NCI-H1417 (cell line): ENCODE results near the gene TEX264.

Experiments used
- DNase-seq, 3 experiments: peaks; one replicate each; lab custom pipeline; 2025; lab: John Stamatoyannopoulos, UW

TEX264 gene

GRCh38 chr3:51692980-51693395, 21.9 kb downstream of the TEX264 start:
- no peak for DNase-seq

GRCh38 chr3:51696954-51697353, 25.9 kb downstream of the TEX264 start:
- DNase-seq = peak in 2 of 3 experiments; percentile 42 to 78

- DNase-seq = peak in 2 of 3 experiments; percentile 35 to 37
Measured at GRCh38 chr3:51698209-51698608, 27.2 kb downstream of the TEX264 start.

- no peak for DNase-seq
Measured at GRCh38 chr3:51700403-51700802, 29.4 kb downstream of the TEX264 start.

DNA sequence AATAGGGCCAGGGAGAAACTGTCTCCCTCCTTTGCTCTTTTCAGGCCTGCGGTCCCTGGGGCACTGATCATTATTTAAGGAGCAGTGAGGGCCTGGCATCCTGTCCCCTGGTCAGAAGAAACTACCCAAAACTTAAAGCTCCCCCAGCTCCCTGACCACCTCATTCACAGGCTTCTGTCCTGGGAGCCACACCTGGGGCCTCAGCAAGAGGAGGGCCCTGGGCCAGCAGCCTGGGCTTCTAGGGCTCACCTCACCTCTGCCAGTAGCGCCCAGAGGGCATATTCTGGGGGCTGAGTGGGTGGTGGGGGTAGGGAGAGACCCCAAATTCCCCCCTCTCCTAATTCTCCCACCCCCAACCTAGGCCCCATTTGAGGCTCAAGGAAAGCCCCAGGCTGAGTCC, 31.1 kb downstream of the TEX264 start:
- no peak for DNase-seq

- peak; percentile 71 to 95 (median 86) for DNase-seq
Measured at GRCh38 chr3:51703068-51703760, 32.2 kb downstream of the TEX264 start.

DNA sequence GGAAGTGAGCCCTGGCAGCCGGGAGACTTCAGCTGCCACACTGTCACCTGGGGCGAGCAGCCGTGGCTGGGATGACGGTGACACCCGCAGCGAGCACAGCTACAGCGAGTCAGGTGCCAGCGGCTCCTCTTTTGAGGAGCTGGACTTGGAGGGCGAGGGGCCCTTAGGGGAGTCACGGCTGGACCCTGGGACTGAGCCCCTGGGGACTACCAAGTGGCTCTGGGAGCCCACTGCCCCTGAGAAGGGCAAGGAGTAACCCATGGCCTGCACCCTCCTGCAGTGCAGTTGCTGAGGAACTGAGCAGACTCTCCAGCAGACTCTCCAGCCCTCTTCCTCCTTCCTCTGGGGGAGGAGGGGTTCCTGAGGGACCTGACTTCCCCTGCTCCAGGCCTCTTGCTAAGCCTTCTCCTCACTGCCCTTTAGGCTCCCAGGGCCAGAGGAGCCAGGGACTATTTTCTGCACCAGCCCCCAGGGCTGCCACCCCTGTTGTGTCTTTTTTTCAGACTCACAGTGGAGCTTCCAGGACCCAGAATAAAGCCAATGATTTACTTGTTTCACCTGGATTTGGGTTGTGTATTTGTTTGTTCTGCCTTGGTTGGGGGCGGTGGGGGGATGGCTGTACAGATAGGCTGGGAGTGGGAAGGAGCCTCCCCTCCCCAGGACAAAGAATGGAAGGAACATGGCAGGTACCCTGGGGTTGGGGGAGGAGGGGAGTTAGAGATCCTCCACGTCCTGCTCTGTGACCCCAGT, 32.9 kb downstream of the TEX264 start:
- peak in 2 of 3 experiments; percentile 64 to 76 for DNase-seq

DNA sequence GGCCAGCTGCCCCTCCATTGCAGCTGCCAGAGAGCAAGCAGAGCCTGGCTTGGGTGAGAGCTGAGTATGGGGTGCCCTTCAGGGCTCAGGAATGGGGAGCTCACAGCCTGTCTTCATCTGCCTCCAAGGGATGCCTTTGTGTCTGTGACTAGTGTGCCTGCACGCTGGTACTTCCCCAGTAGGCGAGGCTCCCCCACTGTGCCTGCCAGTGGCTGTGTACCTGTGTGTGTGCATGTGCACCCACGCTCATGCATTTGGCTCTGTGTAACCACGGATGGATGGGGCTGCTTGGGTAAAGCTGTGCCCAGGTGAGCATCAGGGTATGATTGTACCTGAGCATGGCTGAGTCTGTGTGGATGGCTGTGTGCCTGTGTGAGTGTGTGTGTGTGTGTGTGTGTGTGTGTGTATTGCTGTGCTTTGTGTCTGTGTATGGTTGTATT, 33.5 kb downstream of the TEX264 start:
- DNase-seq = peak in 2 of 3 experiments; percentile 30 to 47

DNA sequence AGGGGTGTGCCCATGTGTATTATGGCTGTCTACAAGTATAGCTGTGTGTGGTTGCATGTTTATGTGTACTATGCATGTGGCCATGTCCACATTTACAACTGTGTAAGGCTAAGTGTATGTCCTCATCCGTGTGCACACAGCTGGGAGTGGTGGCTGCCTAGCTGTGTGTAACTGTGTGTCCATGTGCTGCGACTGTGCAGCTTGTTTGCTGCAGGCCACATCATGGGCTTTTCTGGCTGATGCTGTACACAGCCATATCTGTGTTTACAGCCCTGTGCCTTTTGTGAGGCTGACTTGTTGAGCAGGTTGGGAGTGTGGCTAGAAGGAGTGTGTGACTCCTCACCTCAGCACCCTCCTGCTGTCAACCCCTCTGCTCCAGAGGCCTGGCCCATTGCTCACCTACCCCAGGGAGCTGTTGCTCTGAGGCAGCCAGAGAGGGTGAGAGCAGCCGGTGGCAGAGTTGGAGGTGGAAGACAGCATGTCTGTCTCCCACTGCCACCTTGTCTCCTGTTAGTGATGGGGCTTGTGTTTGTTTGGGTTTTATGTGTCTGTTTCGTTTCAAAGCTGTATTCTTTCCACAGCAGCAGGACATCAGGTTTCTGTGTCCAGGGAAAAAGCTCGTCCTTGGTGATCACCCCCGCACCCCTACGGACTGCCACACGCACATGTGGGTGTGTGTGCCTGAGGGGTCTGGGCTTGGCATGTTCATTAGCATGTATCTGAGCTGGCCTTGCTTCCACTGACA, 34.4 kb downstream of the TEX264 start:
- DNase-seq = peak in 1 of 3 experiments; percentile 3

GRCh38 chr3:51706021-51706485, 35.0 kb downstream of the TEX264 start:
- no peak for DNase-seq

DNA sequence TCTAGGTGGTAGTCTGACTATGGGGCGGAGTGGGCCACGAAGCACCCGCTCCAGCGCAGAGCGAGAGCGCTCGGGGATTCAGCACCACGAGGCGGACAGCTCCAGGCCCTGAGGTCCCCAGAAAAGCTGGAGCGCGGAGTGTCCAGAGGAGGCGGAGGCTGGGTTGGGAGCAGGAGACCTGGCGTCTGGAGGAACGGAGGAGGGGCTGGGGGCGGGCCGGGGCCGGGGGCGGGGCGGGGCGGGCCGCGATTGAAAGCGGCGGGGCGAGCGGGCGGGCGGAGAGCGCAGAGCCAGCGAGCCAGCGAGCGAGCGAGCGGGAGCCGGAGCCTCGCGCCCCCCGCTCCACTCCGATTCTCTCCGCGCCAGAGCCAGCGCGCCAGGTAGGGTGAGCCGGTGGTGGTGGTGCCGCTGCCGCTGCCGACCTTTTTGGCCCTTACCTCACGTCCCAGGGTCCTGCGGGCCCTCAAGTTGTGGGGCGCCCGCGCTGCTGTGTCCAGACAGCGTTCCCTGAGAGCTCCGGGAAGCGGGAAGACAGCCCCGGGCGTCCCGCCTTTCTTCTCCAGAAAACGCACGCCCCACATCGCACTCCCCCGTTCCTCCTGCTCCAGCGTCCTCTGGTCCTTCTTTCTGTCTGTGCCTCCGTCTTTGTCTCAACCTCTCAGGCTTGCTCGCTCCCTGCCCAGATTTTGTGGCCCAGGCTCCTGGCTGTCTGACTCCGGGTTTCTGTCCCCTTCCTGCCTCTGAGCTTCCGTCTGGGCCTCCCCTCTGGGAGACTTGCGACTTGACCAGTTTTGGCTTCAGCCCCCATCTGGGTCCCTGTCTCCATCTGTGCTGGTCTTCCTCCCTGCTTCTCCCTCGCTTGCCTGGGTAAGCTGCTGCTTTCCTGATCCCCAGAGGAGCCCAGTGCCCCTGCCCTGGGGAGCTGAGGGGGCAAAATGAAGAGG, 36.0 kb downstream of the TEX264 start, which contains the start of gene GRM2:
TSS of gene GRM2 (plus strand) at position 281 of the 944 bp plus-strand sequence. CDS start 1,916 bp downstream, outside the sequence.
- peak; percentile 68 to 81 (median 70) for DNase-seq

- DNase-seq = no peak
Measured at GRCh38 chr3:51708216-51708845, 37.3 kb downstream of the TEX264 start.

DNA sequence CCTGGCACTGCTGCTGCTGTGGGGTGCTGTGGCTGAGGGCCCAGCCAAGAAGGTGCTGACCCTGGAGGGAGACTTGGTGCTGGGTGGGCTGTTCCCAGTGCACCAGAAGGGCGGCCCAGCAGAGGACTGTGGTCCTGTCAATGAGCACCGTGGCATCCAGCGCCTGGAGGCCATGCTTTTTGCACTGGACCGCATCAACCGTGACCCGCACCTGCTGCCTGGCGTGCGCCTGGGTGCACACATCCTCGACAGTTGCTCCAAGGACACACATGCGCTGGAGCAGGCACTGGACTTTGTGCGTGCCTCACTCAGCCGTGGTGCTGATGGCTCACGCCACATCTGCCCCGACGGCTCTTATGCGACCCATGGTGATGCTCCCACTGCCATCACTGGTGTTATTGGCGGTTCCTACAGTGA, 38.0 kb downstream of the TEX264 start:
- no peak for DNase-seq

DNA sequence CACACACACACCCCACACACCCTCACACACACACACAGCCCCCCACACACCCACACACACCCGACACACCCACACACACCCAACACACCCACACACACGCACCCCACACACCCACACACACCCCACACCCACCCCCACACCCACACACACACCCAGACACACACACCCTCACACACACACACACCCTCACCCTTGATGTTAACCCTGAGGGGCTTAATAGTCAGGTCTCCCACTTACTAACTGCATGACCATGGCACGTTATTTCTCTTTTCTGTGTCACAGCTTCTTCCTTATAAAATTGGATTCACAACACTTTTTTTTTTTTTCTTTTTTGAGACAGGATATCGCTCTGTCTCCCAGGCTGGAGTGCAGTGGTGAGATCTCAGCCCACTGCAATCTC, 38.6 kb downstream of the TEX264 start:
- DNase-seq = no peak

- DNase-seq = no peak
Measured at GRCh38 chr3:51710631-51711351, 39.7 kb downstream of the TEX264 start.

GRCh38 chr3:51711352-51712037, 40.4 kb downstream of the TEX264 start:
- DNase-seq = no peak

- DNase-seq = no peak
Measured at GRCh38 chr3:51712038-51712420, 41.0 kb downstream of the TEX264 start.

GRCh38 chr3:51712511-51712931, 41.5 kb downstream of the TEX264 start:
- DNase-seq = no peak

GRCh38 chr3:51712963-51713362, 41.9 kb downstream of the TEX264 start:
- DNase-seq = no peak
